Peyer's patch (tissue), 4 donors: ENCODE results near the gene CNNM2. TPM values are rescaled to one million over a fixed set of nuclear protein-coding genes. Genes with fewer than 3 reads are reported as not detected.

Source experiments
- DNase-seq, 3 donors: peaks; one replicate each; pipeline ENCODE4 v3.0.0-alpha.2; 2017 to 2019
- H3K27ac ChIP-seq, 4 donors: fragments of 200-600 bp; sonication (generic); one replicate each; pipeline ENCODE4 v1.5.1; 2016 to 2019
- H3K27me3 ChIP-seq, 2 donors: fragments of 200-600 bp; sonication (generic); one replicate each; pipeline ENCODE4 v1.5.1; 2019
- H3K36me3 ChIP-seq, 3 donors: fragments of 200-600 bp; sonication (generic); one replicate each; pipeline ENCODE4 v1.5.1; 2016 to 2019
- H3K4me1 ChIP-seq, 4 donors: fragments of 200-600 bp; sonication (generic); one replicate each; pipeline ENCODE4 v1.5.1; 2016 to 2019
- H3K4me3 ChIP-seq, 4 donors: fragments of 200-600 bp; sonication (generic); 1 replicate in 3 of 4; 2 replicates in 1 of 4; pipeline ENCODE4 v1.5.1; 2016 to 2019; ENCODE audit warnings: mild to moderate bottlenecking in 1 of 4
- H3K9me3 ChIP-seq, 4 donors: fragments of 200-600 bp; sonication (generic); one replicate each; pipeline ENCODE4 v1.5.1; 2016 to 2019; ENCODE audit warnings: mild to moderate bottlenecking in 1 of 4
- CTCF ChIP-seq, 6 experiments: fragments of 450-650 bp in 4 of 6; fragments of 200-600 bp in 2 of 6; sonication (generic) in 1 of 6; IDR thresholded peaks; one replicate each; pipeline ENCODE4 v1.5.1; 2017 to 2019; ENCODE audit warnings: antibody characterized with exemption in 6 of 6, mild to moderate bottlenecking in 3 of 6, moderate library complexity in 1 of 6
- POLR2A ChIP-seq, 2 donors: fragments of 450-650 bp; IDR thresholded peaks; one replicate each; pipeline ENCODE4 v1.5.1; 2017; ENCODE audit warnings: antibody characterized with exemption in 2 of 2, mild to moderate bottlenecking in 2 of 2, moderate library complexity in 2 of 2
- total RNA-seq, 4 donors: library from RNA; depleted of rRNA; stranded (reverse); fragments of >200 nt; gene quantifications; one replicate each; pipeline ENCODE4 v1.1.0, GENCODE V29; 2016

The CNNM2 gene
- total RNA-seq, 4 donors from 2014 or later: 15.8 to 39.6 (median 19.2) TPM

GRCh38 chr10:102930720-102931119 is 12.6 kb downstream of the CNNM2 start:
- Histone ChIP-seq H3K9me3 (no peaks in the 10 kb centered on the region), H3K4me3 (no peak overlapping the region), H3K27me3 (no peaks in the 10 kb centered on the region), H3K27ac (no peak overlapping the region), H3K4me1 (no peaks in the 10 kb centered on the region), H3K36me3 (peaks cover 0 to 7% (median 0%) of the 10 kb centered on the region in 3 donors)
- DNase-seq: no peak
- TF ChIP-seq POLR2A (IDR thresholded peaks at IDR 0.05) (no peak), CTCF (IDR thresholded peaks at IDR 0.05) (no peak)

GRCh38 chr10:102931643-102932042 is 13.5 kb downstream of the CNNM2 start:
- no peaks in the 10 kb centered on the region for H3K9me3 ChIP-seq
- TF ChIP-seq POLR2A (IDR thresholded peaks at IDR 0.05): no peak
- TF ChIP-seq CTCF (IDR thresholded peaks at IDR 0.05): no peak
- H3K4me1 ChIP-seq: no peaks in the 10 kb centered on the region
- H3K27ac ChIP-seq: no peak overlapping the region
- peaks cover 0 to 7% (median 0%) of the 10 kb centered on the region in 3 donors for H3K36me3 ChIP-seq
- no peak for DNase-seq
- no peak overlapping the region for H3K4me3 ChIP-seq
- H3K27me3 ChIP-seq: no peaks in the 10 kb centered on the region

- no peaks in the 10 kb centered on the region for H3K27me3 ChIP-seq
- DNase-seq: no peak
- no peaks in the 10 kb centered on the region for H3K4me1 ChIP-seq
- TF ChIP-seq POLR2A (IDR thresholded peaks at IDR 0.05): no peak
- no peak for TF ChIP-seq CTCF (IDR thresholded peaks at IDR 0.05)
- no peaks in the 10 kb centered on the region for H3K36me3 ChIP-seq
- no peak overlapping the region for H3K27ac ChIP-seq
- no peak overlapping the region for H3K4me3 ChIP-seq
- no peaks in the 10 kb centered on the region for H3K9me3 ChIP-seq
Observed at GRCh38 chr10:102935505-102935904, 17.4 kb downstream of the CNNM2 start.

GRCh38 chr10:102935939-102936605 is 18.0 kb downstream of the CNNM2 start:
- no peak overlapping the region for H3K27ac ChIP-seq
- no peaks in the 10 kb centered on the region for H3K4me1 ChIP-seq
- TF ChIP-seq CTCF (IDR thresholded peaks at IDR 0.05) (no peak), POLR2A (IDR thresholded peaks at IDR 0.05) (no peak)
- H3K36me3 ChIP-seq: no peaks in the 10 kb centered on the region
- no peaks in the 10 kb centered on the region for H3K27me3 ChIP-seq
- no peak for DNase-seq
- H3K9me3 ChIP-seq: no peaks in the 10 kb centered on the region
- H3K4me3 ChIP-seq: no peak overlapping the region

GRCh38 chr10:102941401-102941800 is 23.3 kb downstream of the CNNM2 start:
- H3K9me3 ChIP-seq: no peaks in the 10 kb centered on the region
- H3K36me3 ChIP-seq: no peaks in the 10 kb centered on the region
- no peaks in the 10 kb centered on the region for H3K27me3 ChIP-seq
- H3K27ac ChIP-seq: no peak overlapping the region
- no peaks in the 10 kb centered on the region for H3K4me1 ChIP-seq
- TF ChIP-seq CTCF (IDR thresholded peaks at IDR 0.05): no peak
- TF ChIP-seq POLR2A (IDR thresholded peaks at IDR 0.05): no peak
- DNase-seq: no peak
- H3K4me3 ChIP-seq: no peak overlapping the region

GRCh38 chr10:102945449-102945848 is 27.4 kb downstream of the CNNM2 start:
- no peak overlapping the region for H3K4me3 ChIP-seq
- no peaks in the 10 kb centered on the region for H3K9me3 ChIP-seq
- no peaks in the 10 kb centered on the region for H3K4me1 ChIP-seq
- no peak for TF ChIP-seq POLR2A (IDR thresholded peaks at IDR 0.05)
- TF ChIP-seq CTCF (IDR thresholded peaks at IDR 0.05): no peak
- no peak overlapping the region for H3K27ac ChIP-seq
- DNase-seq: no peak
- H3K36me3 ChIP-seq: no peaks in the 10 kb centered on the region
- no peaks in the 10 kb centered on the region for H3K27me3 ChIP-seq
